ENCODE data around the gene POC1A. TPM values are rescaled to one million over a fixed set of nuclear protein-coding genes. Genes with fewer than 3 reads are reported as not detected.

POC1A gene
- total and polyA plus RNA-seq, 2 of the 8 experiments (the other 6 are each of a cell fraction or from before 2014, with no cell fraction given) = 35.7 to 39.2 TPM

- TF ChIP-seq, protein P1, sequence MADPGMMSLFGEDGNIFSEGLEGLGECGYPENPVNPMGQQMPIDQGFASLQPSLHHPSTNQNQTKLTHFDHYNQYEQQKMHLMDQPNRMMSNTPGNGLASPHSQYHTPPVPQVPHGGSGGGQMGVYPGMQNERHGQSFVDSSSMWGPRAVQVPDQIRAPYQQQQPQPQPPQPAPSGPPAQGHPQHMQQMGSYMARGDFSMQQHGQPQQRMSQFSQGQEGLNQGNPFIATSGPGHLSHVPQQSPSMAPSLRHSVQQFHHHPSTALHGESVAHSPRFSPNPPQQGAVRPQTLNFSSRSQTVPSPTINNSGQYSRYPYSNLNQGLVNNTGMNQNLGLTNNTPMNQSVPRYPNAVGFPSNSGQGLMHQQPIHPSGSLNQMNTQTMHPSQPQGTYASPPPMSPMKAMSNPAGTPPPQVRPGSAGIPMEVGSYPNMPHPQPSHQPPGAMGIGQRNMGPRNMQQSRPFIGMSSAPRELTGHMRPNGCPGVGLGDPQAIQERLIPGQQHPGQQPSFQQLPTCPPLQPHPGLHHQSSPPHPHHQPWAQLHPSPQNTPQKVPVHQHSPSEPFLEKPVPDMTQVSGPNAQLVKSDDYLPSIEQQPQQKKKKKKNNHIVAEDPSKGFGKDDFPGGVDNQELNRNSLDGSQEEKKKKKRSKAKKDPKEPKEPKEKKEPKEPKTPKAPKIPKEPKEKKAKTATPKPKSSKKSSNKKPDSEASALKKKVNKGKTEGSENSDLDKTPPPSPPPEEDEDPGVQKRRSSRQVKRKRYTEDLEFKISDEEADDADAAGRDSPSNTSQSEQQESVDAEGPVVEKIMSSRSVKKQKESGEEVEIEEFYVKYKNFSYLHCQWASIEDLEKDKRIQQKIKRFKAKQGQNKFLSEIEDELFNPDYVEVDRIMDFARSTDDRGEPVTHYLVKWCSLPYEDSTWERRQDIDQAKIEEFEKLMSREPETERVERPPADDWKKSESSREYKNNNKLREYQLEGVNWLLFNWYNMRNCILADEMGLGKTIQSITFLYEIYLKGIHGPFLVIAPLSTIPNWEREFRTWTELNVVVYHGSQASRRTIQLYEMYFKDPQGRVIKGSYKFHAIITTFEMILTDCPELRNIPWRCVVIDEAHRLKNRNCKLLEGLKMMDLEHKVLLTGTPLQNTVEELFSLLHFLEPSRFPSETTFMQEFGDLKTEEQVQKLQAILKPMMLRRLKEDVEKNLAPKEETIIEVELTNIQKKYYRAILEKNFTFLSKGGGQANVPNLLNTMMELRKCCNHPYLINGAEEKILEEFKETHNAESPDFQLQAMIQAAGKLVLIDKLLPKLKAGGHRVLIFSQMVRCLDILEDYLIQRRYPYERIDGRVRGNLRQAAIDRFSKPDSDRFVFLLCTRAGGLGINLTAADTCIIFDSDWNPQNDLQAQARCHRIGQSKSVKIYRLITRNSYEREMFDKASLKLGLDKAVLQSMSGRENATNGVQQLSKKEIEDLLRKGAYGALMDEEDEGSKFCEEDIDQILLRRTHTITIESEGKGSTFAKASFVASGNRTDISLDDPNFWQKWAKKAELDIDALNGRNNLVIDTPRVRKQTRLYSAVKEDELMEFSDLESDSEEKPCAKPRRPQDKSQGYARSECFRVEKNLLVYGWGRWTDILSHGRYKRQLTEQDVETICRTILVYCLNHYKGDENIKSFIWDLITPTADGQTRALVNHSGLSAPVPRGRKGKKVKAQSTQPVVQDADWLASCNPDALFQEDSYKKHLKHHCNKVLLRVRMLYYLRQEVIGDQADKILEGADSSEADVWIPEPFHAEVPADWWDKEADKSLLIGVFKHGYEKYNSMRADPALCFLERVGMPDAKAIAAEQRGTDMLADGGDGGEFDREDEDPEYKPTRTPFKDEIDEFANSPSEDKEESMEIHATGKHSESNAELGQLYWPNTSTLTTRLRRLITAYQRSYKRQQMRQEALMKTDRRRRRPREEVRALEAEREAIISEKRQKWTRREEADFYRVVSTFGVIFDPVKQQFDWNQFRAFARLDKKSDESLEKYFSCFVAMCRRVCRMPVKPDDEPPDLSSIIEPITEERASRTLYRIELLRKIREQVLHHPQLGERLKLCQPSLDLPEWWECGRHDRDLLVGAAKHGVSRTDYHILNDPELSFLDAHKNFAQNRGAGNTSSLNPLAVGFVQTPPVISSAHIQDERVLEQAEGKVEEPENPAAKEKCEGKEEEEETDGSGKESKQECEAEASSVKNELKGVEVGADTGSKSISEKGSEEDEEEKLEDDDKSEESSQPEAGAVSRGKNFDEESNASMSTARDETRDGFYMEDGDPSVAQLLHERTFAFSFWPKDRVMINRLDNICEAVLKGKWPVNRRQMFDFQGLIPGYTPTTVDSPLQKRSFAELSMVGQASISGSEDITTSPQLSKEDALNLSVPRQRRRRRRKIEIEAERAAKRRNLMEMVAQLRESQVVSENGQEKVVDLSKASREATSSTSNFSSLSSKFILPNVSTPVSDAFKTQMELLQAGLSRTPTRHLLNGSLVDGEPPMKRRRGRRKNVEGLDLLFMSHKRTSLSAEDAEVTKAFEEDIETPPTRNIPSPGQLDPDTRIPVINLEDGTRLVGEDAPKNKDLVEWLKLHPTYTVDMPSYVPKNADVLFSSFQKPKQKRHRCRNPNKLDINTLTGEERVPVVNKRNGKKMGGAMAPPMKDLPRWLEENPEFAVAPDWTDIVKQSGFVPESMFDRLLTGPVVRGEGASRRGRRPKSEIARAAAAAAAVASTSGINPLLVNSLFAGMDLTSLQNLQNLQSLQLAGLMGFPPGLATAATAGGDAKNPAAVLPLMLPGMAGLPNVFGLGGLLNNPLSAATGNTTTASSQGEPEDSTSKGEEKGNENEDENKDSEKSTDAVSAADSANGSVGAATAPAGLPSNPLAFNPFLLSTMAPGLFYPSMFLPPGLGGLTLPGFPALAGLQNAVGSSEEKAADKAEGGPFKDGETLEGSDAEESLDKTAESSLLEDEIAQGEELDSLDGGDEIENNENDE (IDR thresholded peaks at IDR 0.05; ENCODE audit: insufficient replicate concordance, low read length) = no peak
- TF ChIP-seq CBX8 (IDR thresholded peaks at IDR 0.05; ENCODE audit: borderline replicate concordance, low read depth, low read length) (no peak), HDAC2 (IDR thresholded peaks at IDR 0.05; ENCODE audit: borderline replicate concordance in 1 of 2, low read depth in 2 of 2, low read length in 2 of 2) (no peak), TBP (IDR thresholded peaks at IDR 0.05; ENCODE audit: low read depth, low read length) (no peak), SAP30 (IDR thresholded peaks at IDR 0.05; ENCODE audit: insufficient read depth, insufficient replicate concordance, low read length) (no peak), RAD21 (IDR thresholded peaks at IDR 0.05 in 1 of 2, conservative IDR thresholded peaks at IDR 0.05 in 1 of 2; ENCODE audit: low read depth in 2 of 2, low read length in 2 of 2) (no peak), POU5F1 (IDR thresholded peaks at IDR 0.05; ENCODE audit: low read depth, low read length) (no peak)
Observed at GRCh38 chr3:52184690-52185089, 30.5 kb upstream of the POC1A start (continued).

Data from H1 (cell line).